H1 (cell line): ENCODE results near the gene ATMIN. TPM values are rescaled to one million over a fixed set of nuclear protein-coding genes. Genes with fewer than 3 reads are reported as not detected.

ENCODE experiments used
- BACH1 ChIP-seq: IDR thresholded peaks from 2 replicates; pipeline ENCODE4 v1.6.1; 2012; ENCODE audit warnings: low read length, improper control_type of control experiment
- EGR1 ChIP-seq: IDR thresholded peaks from 2 replicates; pipeline ENCODE4 v1.6.1; 2011; ENCODE audit warnings: low read depth, low read length, borderline replicate concordance
- polyA plus RNA-seq, 7 experiments: library from polyadenylated mRNA; depleted of rRNA in 3 of 7; stranded (reverse) in 5 of 7; unstranded in 2 of 7; fragments of >200 nt in 5 of 7; fragments of 200-250 nt in 2 of 7; gene quantifications; 1 replicate in 5 of 7; 2 replicates in 1 of 7; 4 replicates in 1 of 7; pipeline versions ENCODE4 v1.2.1 to v1.2.3, GENCODE V29; 2011 to 2013; ENCODE audit warnings: missing spikeins in 2 of 7, mixed read lengths in 2 of 7
- total RNA-seq: library from RNA; stranded (reverse); fragmentation: NEBNext Ultra II Directional; extraction: Animal tissue kit (Norgen Biotek cat#: 25700); gene quantifications from 2 replicates; pipeline ENCODE4 v1.2.1, GENCODE V29; 2021
- TF ChIP-seq, protein P1 (sequence below): fragments of 300-600 bp; sonication (generic); IDR thresholded peaks from 2 replicates; pipeline ENCODE4 v1.7.1; 2012; ENCODE audit warnings: low read length, moderate library complexity, mild to moderate bottlenecking, inconsistent platforms; ENCODE audit not compliant: insufficient replicate concordance

ATMIN gene
- total and polyA plus RNA-seq, 2 of the 8 experiments (the other 6 are each of a cell fraction or from before 2014, with no cell fraction given): 34.8 to 59.8 TPM

DNA sequence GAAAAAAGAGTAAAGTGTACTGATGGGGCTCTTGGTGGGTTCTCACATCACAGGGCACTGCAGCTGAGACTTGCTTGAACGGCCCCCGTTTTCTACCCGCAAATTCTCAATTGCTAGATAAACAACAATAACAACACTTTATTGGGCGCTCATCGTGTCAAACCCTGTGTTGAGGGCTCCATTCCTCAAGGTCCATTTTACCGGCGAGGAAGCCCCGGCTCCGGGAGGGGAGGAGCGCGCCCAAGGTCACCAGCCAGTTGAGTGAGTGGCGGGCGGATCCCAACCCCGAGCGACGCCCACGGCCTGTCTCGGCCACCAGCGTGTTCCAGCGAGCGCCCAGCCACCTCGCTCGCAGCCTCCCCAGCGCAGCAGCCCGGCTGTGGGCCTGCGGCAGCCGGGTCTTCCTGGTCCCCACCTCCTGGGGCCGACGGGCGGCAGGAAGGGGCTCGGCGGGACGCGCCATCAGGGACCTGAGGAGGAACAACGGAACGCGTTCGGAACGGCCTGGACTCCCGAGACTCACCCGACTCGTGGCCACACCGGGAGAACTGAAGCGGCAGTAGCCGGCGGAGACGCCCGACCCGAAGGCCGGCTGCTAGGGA, 29.3 kb upstream of the ATMIN start (continued):
- TF ChIP-seq, protein P1, sequence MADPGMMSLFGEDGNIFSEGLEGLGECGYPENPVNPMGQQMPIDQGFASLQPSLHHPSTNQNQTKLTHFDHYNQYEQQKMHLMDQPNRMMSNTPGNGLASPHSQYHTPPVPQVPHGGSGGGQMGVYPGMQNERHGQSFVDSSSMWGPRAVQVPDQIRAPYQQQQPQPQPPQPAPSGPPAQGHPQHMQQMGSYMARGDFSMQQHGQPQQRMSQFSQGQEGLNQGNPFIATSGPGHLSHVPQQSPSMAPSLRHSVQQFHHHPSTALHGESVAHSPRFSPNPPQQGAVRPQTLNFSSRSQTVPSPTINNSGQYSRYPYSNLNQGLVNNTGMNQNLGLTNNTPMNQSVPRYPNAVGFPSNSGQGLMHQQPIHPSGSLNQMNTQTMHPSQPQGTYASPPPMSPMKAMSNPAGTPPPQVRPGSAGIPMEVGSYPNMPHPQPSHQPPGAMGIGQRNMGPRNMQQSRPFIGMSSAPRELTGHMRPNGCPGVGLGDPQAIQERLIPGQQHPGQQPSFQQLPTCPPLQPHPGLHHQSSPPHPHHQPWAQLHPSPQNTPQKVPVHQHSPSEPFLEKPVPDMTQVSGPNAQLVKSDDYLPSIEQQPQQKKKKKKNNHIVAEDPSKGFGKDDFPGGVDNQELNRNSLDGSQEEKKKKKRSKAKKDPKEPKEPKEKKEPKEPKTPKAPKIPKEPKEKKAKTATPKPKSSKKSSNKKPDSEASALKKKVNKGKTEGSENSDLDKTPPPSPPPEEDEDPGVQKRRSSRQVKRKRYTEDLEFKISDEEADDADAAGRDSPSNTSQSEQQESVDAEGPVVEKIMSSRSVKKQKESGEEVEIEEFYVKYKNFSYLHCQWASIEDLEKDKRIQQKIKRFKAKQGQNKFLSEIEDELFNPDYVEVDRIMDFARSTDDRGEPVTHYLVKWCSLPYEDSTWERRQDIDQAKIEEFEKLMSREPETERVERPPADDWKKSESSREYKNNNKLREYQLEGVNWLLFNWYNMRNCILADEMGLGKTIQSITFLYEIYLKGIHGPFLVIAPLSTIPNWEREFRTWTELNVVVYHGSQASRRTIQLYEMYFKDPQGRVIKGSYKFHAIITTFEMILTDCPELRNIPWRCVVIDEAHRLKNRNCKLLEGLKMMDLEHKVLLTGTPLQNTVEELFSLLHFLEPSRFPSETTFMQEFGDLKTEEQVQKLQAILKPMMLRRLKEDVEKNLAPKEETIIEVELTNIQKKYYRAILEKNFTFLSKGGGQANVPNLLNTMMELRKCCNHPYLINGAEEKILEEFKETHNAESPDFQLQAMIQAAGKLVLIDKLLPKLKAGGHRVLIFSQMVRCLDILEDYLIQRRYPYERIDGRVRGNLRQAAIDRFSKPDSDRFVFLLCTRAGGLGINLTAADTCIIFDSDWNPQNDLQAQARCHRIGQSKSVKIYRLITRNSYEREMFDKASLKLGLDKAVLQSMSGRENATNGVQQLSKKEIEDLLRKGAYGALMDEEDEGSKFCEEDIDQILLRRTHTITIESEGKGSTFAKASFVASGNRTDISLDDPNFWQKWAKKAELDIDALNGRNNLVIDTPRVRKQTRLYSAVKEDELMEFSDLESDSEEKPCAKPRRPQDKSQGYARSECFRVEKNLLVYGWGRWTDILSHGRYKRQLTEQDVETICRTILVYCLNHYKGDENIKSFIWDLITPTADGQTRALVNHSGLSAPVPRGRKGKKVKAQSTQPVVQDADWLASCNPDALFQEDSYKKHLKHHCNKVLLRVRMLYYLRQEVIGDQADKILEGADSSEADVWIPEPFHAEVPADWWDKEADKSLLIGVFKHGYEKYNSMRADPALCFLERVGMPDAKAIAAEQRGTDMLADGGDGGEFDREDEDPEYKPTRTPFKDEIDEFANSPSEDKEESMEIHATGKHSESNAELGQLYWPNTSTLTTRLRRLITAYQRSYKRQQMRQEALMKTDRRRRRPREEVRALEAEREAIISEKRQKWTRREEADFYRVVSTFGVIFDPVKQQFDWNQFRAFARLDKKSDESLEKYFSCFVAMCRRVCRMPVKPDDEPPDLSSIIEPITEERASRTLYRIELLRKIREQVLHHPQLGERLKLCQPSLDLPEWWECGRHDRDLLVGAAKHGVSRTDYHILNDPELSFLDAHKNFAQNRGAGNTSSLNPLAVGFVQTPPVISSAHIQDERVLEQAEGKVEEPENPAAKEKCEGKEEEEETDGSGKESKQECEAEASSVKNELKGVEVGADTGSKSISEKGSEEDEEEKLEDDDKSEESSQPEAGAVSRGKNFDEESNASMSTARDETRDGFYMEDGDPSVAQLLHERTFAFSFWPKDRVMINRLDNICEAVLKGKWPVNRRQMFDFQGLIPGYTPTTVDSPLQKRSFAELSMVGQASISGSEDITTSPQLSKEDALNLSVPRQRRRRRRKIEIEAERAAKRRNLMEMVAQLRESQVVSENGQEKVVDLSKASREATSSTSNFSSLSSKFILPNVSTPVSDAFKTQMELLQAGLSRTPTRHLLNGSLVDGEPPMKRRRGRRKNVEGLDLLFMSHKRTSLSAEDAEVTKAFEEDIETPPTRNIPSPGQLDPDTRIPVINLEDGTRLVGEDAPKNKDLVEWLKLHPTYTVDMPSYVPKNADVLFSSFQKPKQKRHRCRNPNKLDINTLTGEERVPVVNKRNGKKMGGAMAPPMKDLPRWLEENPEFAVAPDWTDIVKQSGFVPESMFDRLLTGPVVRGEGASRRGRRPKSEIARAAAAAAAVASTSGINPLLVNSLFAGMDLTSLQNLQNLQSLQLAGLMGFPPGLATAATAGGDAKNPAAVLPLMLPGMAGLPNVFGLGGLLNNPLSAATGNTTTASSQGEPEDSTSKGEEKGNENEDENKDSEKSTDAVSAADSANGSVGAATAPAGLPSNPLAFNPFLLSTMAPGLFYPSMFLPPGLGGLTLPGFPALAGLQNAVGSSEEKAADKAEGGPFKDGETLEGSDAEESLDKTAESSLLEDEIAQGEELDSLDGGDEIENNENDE: no peak
- TF ChIP-seq BACH1 (no peak), EGR1 (no peak)
